ENCODE results near the gene CPA2.
"Not testable (repeated sequence)": the region's sequence is repeated elsewhere in the genome, so short reads cannot be mapped to it uniquely, and the experiment has no call there.

CPA2 gene

DNA sequence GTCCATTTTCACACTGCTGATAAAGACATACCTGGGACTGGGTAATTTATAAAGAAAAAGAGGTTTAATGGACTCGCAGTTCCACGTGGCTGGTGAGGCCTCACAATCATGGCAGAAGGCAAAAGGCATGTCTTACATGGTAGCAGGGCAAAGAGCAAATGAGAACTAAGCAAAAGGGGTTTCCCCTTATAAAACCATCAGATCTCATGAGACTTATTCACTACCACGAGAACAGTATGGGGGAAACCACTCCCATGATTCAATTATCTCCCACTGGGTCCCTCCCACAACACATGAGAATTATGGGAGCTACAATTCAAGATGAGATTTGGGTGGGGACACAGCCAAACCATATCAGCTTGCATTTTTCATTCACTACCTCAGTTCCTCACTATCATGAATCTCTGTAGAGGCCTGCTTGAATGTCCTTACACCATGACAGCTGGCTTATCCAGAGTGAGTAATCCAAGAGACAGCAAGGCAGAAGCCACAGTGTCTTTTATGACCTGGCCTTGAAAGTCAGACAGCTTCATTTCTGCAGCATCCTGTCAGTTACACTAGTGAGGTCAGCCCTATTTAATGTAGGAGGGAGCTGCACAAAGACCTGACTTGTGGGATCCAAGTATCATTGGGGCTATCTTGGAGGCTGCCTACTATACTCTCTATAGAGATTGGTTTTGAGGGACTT is 55.0 kb downstream of the CPA2 start:
- DNase-seq = not testable (repeated sequence)

DNA sequence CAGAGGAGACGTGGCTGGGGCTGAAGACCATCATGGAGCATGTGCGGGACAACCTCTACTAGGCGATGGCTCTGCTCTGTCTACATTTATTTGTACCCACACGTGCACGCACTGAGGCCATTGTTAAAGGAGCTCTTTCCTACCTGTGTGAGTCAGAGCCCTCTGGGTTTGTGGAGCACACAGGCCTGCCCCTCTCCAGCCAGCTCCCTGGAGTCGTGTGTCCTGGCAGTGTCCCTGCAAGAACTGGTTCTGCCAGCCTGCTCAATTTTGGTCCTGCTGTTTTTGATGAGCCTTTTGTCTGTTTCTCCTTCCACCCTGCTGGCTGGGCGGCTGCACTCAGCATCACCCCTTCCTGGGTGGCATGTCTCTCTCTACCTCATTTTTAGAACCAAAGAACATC is 56.0 kb downstream of the CPA2 start:
- no peak for DNase-seq

DNA sequence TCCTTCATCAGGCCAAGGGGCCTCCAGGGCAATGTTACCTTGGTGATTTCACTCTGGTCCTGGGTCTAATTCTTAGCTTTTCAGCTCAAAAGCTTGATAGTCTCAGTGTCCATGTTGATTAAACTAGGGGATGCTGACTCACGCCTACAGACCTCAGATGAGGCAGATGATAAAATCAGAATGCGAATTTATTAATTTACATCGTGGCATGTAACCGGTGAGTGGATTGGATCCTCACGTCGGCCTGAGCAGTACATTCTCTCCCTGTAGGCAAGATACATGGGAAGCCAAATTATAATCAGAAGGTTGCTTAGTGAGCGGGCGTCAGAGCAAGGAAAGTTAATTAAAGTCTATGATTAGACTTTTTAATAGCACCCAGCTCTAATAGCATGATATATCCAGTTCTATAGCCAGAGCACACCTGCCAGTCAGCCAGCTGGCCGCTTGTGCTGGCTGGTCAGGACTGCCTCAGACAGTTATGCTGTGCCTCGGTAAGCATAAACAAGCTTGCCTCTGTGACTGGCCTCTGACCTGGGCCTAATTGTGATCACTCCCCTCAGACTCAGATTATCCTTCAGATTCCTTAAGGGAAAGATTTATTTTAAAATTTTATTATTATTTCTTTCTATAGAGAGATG is 57.8 kb downstream of the CPA2 start:
- no peak for DNase-seq

DNA sequence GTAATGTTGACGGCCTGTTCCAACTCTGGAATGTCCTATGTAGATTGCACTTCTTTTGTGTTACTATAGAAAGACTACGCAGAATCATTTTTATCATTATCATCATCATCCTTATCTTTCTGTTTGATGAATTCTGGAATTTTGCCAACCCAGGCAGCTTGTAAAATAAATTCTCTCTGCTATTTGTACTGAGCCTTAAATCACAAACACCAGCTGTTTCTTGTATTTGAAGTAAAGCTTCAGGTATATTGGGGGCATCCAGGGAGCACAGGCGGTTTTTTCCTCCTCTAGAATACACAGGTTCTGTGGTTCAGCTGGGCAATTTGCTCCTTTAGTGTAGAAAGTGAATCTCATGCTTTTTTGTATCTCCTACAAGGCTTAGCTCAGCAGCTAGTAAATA is 63.0 kb downstream of the CPA2 start:
- no peak for DNase-seq

DNA sequence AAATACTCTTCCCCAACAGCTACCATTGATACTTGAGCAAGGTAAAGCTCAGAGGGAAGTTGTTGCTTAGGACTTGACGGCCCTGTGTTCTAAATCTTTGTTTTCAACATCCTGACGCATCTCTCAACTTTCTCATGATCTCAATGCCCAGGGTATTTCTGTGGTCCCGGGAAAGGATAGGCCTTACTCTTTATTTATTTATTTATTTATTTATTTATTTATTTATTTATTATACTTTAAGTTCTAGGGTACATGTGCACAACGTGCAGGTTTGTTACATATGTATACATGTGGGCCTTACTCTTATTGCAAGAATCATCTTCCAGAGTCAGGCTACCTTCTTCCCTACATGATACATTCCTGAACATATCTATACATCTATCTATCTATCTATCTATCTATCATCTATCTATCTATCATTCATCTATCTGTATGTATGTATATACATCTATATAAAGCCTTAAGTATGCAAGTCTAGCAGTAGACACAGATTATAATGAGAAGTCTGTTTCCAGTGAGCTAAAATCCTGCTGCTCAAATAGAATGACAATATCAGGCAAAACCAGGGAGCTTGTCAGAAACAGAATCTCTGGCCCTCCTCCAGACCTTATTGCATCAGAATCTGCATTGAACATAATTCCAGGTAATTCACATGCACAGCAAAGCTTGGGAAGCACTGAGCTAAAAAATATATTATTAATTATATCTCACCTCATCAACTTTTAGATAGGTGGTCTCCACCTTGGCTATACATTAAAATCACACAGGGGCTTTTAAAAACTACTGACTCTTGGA is 65.8 kb downstream of the CPA2 start:
- no peak for DNase-seq

DNA sequence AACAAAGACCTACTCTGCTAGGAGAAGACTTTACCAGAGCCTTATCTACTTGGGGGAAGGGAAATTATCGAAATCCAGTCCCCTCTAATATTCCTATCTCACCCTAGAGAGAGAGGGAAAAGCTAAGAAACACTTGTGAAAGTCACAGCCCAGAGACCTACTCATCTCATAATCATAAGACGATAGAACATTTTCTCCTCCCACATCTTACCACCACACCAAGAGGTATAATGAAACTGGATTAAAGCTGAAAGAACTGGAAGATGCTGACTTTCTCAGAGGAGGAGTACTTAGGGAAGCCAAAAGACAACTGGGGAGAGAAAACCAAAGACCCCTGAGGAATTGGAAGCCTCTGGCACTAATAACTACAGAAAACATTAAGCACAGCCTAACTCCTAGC is 67.2 kb downstream of the CPA2 start:
- DNase-seq = no peak

DNA sequence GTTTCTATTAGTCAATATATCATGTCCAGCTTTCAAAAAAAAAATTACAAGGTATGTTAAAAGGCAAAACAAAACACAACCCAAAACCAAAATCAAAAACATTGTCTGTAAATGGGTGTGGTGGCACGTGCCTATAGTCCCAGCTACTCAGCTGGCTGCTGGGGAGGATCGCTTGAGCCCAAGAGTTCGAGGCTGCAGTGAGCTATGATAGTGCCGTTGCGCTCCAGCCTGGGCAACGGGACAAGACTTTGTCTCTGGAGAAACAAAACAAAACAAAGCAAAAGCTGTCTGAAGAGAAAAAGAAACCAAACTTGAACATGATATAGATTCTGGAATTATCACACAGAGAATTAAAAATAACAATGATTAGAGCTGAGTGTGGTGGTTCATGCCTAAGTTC is 67.6 kb downstream of the CPA2 start:
- no peak for DNase-seq

DNA sequence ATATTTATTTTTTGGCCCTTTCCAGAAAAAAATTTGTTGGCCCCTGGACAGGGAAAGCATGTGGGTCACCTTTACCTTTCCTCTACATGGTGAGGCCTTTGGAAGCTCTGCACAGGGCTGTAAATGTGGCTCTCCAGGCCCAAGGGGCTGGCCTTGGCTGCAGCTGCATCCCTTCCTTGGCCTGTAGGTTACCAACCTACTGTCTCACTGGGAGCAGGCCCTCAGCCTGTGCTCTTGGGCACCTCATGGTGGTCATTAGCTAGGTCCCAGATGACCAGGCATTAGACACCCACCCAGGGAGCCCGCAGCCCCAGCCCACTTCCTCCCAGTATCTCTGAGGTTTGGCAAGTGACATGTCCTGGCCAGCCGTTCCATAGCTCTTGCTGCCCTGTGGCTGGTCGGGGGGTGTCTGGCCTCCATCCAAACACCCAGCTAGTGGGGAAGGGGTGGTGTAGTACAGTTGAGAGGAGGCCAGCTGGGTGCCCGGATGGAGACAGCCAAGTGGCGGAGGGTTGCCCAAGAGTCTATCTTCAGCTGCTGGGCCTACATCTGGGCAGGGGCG is 70.8 kb downstream of the CPA2 start:
- no peak for DNase-seq

DNA sequence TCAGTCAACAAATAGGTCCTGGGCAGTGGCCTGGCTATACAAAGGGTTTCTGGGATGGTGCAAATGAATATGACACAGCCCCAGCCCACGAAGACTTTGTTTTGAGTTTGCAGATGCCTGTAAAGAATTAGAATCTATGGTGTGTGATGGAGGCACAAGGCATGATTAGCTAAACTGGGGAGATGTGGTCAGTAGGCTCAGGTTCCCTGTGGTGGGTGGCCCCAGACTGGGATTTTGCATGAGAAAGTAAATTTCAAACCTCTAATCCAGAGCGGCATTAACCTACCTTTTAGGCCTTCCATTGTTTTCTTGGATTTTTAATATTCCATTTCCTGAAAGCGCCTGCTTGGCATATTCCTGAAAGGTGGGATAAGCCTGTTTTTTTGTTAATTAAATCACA is 71.6 kb downstream of the CPA2 start:
- DNase-seq = no peak

All from activated T-cell treated with anti-CD3 and anti-CD28 coated beads, Interleukin-2, amount 50 U/mL, for 1 hour (primary cell).